GM13977 (cell line): ENCODE results near the gene AUTS2.

Experiments
- DNase-seq: peaks from one replicate; pipeline ENCODE4 v3.0.0; 2012; ENCODE audit warnings: low spot score
- CTCF ChIP-seq: IDR thresholded peaks from 2 replicates; pipeline ENCODE4 v1.5.1; 2012; ENCODE audit warnings: mild to moderate bottlenecking, control low read depth; ENCODE audit not compliant: insufficient read depth; ENCODE audit errors: extremely low read depth, missing control alignments
- in situ Hi-C: fragments of 300-500 bp; cut with MboI; formaldehyde crosslinking; loops from one replicate; pipeline ENCODE4 v1.12.0; 2022; ENCODE audit warnings: low sequenced_read_pairs, low pct_unique_long_range_greater_than_20kb, mixed read lengths, inconsistent platforms; ENCODE audit not compliant: unreplicated experiment

The AUTS2 gene

GRCh38 chr7:70790215-70791073, 1192.2 kb downstream of the AUTS2 start:
- in situ Hi-C loops = no loop called here
- DNase-seq = no peak

GRCh38 chr7:70791341-70791740, 1193.1 kb downstream of the AUTS2 start:
- in situ Hi-C loops = no loop called here
- TF ChIP-seq CTCF = no peak
- no peak for DNase-seq

More at GRCh38 chr7:70790215-70791073, 1192.2 kb downstream of the AUTS2 start:
- TF ChIP-seq CTCF = no peak

GRCh38 chr7:70793060-70793459, 1194.8 kb downstream of the AUTS2 start:
- no peak for DNase-seq
- in situ Hi-C loops = no loop called here

GRCh38 chr7:70793821-70794220, 1195.5 kb downstream of the AUTS2 start:
- in situ Hi-C loops = no loop called here
- no peak for TF ChIP-seq CTCF
- no peak for DNase-seq

More at GRCh38 chr7:70793060-70793459, 1194.8 kb downstream of the AUTS2 start:
- TF ChIP-seq CTCF = no peak

GRCh38 chr7:70794962-70795361, 1196.7 kb downstream of the AUTS2 start:
- in situ Hi-C loops = no loop called here
- TF ChIP-seq CTCF = no peak
- no peak for DNase-seq

GRCh38 chr7:70795948-70796347, 1197.7 kb downstream of the AUTS2 start:
- DNase-seq = no peak
- no peak for TF ChIP-seq CTCF
- in situ Hi-C loops = no loop called here

- TF ChIP-seq CTCF = no peak
Measured at GRCh38 chr7:70797109-70797514, 1198.8 kb downstream of the AUTS2 start.

More at GRCh38 chr7:70797109-70797514, 1198.8 kb downstream of the AUTS2 start:
- no peak for DNase-seq
- in situ Hi-C loops = no loop called here
